ENCODE results near the gene PSME3IP1.
"Not testable (repeated sequence)": the region's sequence is repeated elsewhere in the genome, so short reads cannot be mapped to it uniquely, and the experiment has no call there.

The PSME3IP1 gene

DNA sequence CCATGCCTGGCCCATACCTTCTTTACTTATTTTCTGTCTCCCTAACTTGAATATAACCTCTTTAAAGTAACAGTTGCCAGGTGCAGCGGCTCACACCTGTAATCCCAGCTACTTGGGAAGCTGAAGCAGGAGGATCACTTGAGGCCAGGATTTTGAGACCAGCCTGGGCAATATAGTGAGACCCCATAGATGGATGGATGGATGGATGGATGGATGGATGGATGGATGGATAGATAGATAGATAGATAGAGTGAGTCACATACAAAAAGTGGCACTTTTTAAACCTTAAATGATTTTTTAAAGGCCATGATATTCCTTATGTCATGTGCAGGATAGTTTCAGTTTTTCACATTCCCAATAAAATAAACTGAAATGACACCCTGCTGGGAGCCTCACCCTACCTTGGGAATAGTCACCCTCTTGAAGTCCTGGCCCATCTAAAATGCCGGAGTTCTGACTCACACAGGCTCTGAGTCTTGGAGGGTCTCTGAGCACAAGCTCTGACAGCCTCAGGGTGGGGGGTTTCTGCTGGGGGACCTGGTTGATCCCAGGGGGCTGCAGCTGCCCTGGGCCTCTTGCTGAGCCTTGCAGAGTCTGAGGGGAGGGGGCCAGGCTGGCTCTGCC lies 67.3 kb downstream of the PSME3IP1 start:
- DNase-seq: no peak

DNA sequence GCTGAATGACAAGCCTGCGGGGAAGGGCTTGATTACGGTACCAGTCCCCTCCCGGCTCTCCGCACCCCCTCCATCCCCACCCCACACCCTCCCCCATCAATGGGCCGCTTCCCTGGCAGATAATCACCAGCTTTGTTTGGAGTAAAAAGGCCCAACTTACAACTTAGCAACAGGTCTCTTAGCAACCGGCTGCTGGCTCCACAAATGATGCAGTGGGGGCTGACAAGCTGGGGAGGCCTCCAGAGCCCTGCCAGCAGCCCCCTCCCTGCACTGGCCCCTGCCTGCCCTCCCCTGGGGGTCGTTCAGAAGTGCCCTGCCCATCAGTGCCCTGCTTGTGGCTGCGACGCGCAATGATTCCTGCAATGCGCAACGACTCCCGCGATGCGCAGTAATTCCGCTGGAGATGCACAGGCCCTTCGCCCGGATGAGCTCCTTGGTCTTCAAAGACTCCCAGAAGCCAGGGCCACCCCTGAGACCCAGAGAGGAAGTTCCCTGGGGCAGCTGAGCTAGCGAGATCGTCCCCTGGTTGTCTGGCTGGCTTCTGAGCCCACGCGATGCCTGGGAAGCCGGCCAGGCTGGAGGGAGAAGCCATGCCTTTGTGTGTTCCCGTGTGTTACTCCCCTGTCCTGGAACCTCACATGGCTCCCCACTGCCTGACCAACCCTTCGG lies 70.2 kb downstream of the PSME3IP1 start:
- no peak for DNase-seq

DNA sequence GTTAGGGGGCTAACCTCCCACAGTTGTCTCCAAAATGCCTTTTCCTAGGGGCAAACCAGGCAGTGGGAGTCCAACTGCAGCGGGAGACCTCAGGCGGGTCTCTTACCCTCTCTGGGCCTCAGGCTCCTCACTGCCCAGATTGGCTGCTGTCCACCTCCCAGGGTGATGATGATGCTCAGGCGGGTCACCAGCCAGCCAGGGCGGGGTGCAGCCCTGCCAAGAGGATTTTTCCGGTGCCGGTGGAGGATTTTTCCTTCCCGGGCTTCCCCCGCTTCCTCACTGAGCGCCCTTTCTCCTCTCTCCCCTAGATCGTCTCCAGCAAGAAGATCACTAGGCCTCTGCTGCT lies 70.7 kb downstream of the PSME3IP1 start:
- DNase-seq: no peak

DNA sequence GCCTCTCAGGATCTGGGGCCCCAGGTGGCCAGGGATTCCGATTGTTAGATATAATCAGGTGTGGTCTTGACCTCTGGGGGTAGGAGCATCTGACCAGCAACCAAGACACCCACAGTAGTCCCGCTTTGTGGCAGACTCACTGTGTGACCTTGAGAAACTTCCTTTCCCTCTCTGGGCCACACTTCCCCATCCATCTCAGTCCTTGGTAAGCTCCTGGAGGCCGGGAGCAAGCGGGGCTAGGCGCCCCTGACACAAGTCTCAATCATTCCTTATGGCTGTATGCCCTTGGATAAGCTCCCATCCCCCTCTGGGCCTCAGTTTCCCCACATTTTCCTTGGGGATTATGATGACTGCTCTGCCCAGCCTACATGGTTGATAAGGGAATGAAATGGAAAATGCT lies 72.2 kb downstream of the PSME3IP1 start:
- DNase-seq: no peak

DNA sequence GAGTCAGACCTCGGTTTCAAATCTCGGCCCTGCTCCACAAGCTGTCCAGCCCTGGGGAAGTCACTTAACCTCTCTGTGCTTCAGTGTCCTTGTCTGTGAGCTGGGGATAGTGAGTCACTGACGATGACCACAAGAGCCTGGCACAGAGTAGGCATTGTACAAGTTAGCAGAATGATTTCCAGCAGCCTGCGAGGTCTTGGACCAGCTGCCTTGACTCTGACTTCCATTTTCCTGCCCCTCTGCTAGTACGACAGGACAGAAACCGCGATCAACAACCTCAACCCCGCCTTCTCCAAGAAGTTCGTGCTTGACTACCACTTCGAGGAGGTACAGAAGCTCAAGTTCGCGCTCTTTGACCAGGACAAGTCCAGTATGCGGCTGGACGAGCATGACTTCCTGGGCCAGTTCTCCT lies 72.8 kb downstream of the PSME3IP1 start:
- no peak for DNase-seq

DNA sequence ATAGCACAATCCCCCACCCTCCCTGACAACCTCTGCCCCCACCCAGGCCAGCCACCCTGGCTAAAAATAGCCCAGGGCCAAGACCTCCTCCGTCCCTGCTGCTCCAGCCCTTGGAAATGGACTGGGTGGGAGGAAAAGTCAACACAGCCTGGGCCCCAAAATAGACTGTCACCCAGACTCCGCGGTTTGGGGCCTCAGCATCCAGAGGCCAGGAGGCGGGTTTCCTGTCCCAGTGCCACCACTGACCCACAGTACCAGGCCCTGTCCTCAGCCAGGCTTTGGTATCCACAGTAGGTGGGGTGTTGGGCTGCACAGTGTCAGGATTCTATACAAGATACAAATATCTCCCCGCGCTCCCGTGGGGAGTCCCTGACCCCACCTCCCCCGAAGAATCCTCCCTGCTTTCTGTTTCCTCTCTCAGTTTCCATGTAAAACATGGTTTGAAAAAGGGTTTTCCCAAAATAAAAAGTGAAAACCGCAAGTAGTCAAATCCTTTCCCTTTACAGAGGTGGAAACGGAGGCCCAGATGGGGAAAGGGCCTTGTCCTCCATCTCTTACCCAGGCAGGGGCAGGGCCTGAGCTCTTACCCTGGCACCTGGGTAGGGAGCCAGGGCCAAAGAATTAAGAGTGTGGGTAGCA lies 73.3 kb downstream of the PSME3IP1 start:
- DNase-seq: no peak

DNA sequence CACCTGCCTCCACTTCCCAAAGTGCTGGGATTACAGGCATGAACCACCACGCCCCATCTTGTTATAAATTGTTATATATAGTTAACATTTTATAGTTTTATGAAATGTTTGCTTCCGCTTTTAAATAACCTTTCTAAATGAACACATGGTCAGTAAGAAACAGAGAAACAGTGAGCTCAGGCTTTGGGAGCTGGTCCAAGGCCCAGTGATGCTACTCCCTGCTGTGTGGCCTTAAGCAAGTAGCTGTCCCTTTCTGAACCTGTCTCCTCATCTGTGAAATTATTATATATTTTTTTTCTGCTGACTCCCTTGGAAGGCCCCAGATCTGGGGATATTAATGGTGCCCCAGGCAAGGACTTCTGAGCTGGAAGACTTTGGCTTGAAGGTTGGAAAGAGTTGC lies 74.4 kb downstream of the PSME3IP1 start:
- no peak for DNase-seq

DNA sequence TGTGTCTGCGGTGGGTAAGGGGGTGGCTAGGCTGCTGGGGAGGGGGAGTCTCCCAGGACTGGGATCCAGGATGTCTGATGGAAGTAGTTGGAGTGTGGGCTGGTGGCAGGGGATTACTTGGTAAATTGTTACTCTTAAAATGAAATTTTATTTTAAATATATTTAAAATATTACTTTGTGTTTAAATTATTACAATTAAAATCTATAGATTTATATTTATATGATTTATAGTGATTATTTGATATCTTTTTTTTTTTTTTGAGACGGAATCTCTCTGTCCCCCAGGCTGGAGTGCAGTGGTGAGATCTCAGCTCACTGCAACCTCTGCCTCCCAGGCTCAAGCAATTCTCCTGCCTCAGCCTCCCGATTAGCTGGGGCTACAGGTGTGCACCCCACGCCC lies 74.9 kb downstream of the PSME3IP1 start:
- no peak for DNase-seq

DNA sequence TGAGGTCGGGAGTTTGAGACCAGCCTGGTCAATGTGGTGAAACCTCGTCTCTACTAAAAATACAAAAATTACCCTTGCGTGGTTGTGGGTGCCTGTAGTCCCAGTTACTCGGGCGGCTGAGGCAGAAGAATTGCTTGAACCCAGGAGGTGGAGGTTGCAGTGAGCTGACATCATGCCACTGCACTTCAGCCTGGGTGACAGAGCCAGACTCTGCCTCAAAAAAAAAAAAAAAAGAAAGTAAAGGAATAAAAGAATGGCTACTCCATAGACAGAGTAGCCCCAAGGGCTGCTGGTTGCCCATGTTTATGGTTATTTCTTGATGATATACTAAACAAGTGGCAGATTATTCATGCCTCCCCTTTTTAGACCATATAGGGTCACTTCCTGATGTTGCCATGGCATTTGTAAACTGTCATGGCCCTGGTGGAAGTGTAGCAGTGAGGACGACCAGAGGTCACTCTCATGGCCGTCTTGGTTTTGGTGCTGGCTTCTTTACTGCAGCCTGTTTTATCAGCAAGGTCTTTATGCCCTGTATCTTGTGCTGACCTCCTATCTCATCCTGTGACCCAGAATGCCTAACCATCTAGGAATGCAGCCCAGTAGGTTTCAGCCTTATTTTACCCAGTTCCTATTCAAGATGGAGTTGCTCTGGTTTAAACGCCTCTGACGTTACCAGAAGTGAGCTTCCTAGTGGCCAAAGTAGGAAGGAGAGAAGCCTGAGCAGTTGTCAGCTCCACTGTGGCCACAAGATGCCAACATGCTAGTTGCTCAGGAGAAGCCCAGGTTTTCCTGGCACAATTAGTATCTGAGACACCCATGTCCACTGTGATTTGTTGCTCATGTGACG lies 76.4 kb downstream of the PSME3IP1 start:
- not testable (repeated sequence) for DNase-seq

DNA sequence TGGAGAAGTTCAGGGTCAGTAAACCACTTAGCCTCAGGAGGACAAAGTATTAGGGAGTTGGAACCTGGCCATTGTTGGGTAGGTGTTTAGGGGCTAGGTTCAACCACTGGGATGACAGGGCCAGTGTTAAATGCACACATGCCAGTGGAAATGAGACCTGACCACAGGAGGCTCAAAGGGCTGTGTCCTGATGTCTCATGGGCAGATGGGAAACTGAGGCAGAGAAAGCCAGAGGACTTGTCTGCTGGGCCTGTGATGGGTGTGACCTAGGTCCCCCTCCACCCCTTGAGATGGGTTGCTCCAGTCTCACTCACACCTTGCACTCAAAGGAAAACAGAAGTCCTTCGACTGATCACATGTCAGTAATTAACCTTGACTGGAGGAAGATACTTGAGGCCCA lies 77.4 kb downstream of the PSME3IP1 start:
- DNase-seq: no peak

DNA sequence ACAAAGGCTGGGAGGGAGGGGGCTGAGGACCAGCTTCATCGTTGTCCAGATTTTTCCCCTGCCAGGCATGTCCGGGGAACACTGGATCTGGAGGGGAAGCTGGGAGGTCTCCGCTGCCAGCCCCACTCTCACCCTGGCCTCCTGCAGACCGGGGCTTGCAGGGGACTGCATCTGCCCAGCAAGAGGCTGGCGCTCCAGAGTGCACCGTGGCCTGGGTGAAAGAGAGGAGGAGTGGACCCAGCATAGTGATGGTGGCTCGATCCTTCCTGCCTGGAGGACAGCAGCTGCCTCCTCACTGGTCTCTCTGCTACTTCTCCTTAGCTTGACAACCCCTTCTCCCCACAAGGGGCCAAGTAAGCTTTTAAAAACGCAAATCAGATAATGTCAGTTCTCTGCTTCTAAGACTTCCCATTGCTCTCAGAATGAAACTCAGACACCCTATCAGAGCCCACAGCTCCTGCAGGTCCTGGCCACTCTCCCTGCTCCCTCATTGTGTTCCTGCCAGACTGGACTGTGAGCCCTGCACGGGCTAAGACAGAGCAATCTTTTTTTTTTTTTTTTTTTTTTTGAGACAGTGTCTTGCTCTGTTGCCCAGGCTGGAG lies 78.4 kb downstream of the PSME3IP1 start:
- no peak for DNase-seq

DNA sequence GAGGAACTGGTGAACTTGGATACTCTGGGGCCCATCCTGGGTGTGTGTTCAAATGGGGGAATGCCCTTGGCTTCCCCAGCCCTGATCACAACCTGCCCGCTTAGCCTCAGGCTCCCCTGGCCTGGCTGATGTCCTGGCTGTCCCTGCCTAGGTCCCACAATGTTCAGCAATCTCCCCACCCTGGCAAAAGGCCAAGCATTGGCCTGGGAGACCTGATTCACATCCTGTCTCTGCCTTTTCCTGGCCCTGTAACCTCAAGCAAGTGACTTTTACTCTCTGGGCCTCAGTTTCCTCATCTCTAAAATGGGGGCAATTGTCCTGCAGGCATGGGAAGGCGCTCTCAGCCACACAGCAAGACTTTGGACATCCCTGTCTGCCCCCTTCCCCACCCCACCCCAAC lies 79.1 kb downstream of the PSME3IP1 start:
- DNase-seq: no peak

DNA sequence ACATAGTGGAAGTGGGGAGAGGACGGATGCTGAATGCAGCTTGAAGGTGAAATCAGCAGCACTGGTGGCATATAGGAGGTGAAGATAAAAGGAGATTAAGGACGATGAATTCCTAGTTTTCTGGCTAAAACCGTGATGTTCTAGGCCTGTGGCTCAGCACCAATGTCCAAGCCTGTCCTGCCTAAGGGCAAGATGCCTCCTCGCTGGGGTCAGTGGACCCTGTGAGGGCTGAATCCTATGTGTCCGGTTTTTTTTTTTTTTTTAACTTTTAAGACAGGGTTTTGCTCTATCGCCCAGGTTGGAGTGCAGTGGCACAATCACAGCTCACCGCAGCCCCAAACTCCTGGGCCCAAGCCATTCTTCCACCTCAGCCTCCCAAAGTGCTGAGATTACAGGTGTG lies 80.7 kb downstream of the PSME3IP1 start:
- DNase-seq: no peak

DNA sequence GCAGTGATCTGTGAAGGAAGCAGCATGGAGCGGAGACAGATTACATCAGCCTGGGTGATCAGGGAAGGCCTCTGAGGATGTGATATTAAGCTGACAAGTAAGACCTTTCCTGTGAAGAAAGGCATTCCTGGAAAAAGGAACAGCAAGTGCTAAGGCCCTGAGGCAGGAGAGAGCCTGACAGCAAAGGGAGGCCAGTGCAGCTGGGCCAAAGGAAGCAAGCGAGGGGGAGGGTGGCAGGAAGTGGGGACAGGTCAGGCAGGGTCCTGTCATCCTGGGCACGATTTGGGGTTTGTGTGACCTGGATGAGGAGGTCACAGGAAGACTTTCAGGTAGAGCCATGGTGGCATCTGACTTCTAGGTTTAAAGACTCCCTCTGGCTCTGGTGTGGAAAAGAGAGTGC lies 81.1 kb downstream of the PSME3IP1 start:
- no peak for DNase-seq

DNA sequence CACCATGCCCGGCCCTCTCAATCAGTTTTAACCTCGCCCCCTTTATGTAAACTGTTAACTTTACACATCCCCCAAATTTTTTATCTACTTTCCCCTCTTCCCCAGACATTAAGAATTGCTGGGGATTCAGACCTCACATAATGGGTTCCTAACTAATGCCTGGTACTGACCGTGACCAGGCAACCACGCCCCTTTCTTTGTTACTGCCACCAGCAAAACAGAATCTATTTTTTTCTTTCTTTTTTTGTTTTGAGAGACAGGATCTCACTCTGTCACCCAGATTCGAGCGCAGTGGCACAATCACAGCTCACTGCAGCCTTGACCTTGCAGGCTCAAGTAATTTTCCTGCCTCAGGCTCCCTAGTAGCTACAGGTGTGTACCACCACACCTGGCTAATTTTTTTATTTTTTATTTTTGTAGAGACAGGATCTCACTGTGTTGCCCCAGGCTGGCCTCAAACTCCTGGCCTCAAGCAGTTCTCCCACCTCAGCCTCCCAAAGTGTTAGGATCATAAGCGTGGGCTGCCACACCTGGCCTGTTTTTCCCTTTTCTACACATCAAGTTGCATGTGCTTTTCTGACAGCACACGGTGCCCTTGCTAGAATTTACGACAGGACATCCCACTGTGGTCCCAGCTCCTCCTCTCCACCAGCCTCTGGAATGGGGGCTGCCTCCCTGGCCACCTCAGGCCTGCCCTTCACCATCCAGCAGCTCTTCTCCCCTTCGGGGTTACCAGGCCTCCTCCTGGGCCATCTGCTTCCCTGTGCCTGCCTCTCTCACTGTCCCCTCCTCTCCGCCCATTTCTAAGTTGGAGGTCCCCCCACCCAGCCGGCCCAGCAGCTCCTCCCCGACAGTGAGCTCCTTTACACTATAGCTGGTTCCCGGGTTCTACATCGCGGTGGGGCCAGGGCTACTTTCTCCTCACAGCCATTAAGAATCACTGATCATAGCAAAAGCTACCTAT lies 82.7 kb downstream of the PSME3IP1 start:
- DNase-seq: no peak
